OCI-LY7 (cell line): Measurements from ENCODE around the gene GLIPR1. TPM values are rescaled to one million over a fixed set of nuclear protein-coding genes. Genes with fewer than 3 reads are reported as not detected.

Experiments
- BruUV-seq: library from RNA; stranded (reverse); fragments of 400-500 nt; replicated peaks from 2 replicates; lab custom pipeline; 2021; lab: Mats Ljungman, UMichigan
- CTCF ChIA-PET: fragments of 300-600 bp; sonication (Branson Sonifier 250); formaldehyde crosslinking; loops from one replicate; lab custom pipeline; 2022; ENCODE audit warnings: antibody characterized with exemption; ENCODE audit not compliant: unreplicated experiment; lab: Charles Lee
- POLR2A ChIA-PET: fragments of 300-600 bp; sonication (Branson Sonifier 250); formaldehyde crosslinking; loops from one replicate; lab custom pipeline; 2022; ENCODE audit warnings: antibody characterized with exemption; lab: Charles Lee
- DNase-seq: peaks from one replicate; pipeline ENCODE4 v3.0.0-alpha.2; 2015; ENCODE audit warnings: low spot score
- H2AFZ ChIP-seq: fragments of 200-600 bp; sonication (generic), shearing (Covaris generic); 2 replicates; pipeline ENCODE4 v1.6.1; 2014; ENCODE audit warnings: mild to moderate bottlenecking, antibody characterized with exemption, low read length, moderate library complexity
- H3K27ac ChIP-seq: fragments of 200-600 bp; sonication (generic); 2 replicates; pipeline ENCODE4 v1.5.1; 2014; ENCODE audit warnings: mixed run types, low read depth, mild to moderate bottlenecking, moderate library complexity, low read length, inconsistent platforms; ENCODE audit not compliant: poor library complexity, severe bottlenecking
- H3K36me3 ChIP-seq: fragments of 200-600 bp; sonication (generic); 2 replicates; pipeline ENCODE4 v1.6.1; 2014; ENCODE audit warnings: mild to moderate bottlenecking, antibody characterized with exemption, low read length, moderate library complexity, mixed read lengths; ENCODE audit not compliant: insufficient read depth
- H3K4me1 ChIP-seq: fragments of 200-600 bp; sonication (generic); 2 replicates; pipeline ENCODE4 v1.5.1; 2014; ENCODE audit warnings: mild to moderate bottlenecking, low read length; ENCODE audit not compliant: insufficient read depth, poor library complexity, severe bottlenecking
- H3K4me2 ChIP-seq: fragments of 200-600 bp; sonication (generic); 2 replicates; pipeline ENCODE4 v1.6.1; 2014; ENCODE audit warnings: mild to moderate bottlenecking, low read length
- H3K4me3 ChIP-seq: fragments of 200-600 bp; sonication (generic); 2 replicates; pipeline ENCODE4 v1.5.1; 2014; ENCODE audit warnings: mild to moderate bottlenecking, low read depth, low read length; ENCODE audit not compliant: poor library complexity, severe bottlenecking
- H3K79me2 ChIP-seq: fragments of 200-600 bp; sonication (generic); 2 replicates; pipeline ENCODE4 v1.6.1; 2016; ENCODE audit warnings: low read depth, mild to moderate bottlenecking, low read length, moderate library complexity, mixed read lengths; ENCODE audit not compliant: insufficient read depth
- H3K9me2 ChIP-seq: fragments of 200-600 bp; sonication (generic); 2 replicates; pipeline ENCODE4 v1.6.1; 2016; ENCODE audit warnings: mild to moderate bottlenecking, low read length, mixed read lengths; ENCODE audit not compliant: insufficient read depth
- H3K9me3 ChIP-seq: fragments of 200-600 bp; sonication (generic); 2 replicates; pipeline ENCODE4 v1.6.1; 2014; ENCODE audit warnings: mild to moderate bottlenecking, mixed run types, low read length, mixed read lengths
- H4K20me1 ChIP-seq: fragments of 200-600 bp; sonication (generic); 2 replicates; pipeline ENCODE4 v1.6.1; 2014; ENCODE audit warnings: mild to moderate bottlenecking, antibody characterized with exemption, low read length, moderate library complexity, mixed read lengths; ENCODE audit not compliant: insufficient read depth
- CTCF ChIP-seq: fragments of 200-600 bp; sonication (generic); conservative IDR thresholded peaks from 2 replicates; pipeline ENCODE4 v1.5.1; 2014; ENCODE audit warnings: mild to moderate bottlenecking, antibody characterized with exemption, low read length, moderate library complexity, mixed read lengths
- EZH2phosphoT487 ChIP-seq: fragments of 200-600 bp; sonication (generic); IDR thresholded peaks from 2 replicates; pipeline ENCODE4 v1.6.1; 2018; ENCODE audit warnings: low read depth, borderline replicate concordance, mild to moderate bottlenecking, mixed run types, antibody characterized with exemption, low read length, moderate library complexity, mixed read lengths
- intact Hi-C: fragments of 100-400 bp; cut with micrococcal nuclease; formaldehyde crosslinking; loops from one replicate; pipeline ENCODE4 v1.10.0; 2022; ENCODE audit not compliant: unreplicated experiment
- total RNA-seq, 2 experiments: library from RNA; depleted of rRNA in 1 of 2; stranded (reverse); fragments of >200 nt in 1 of 2; shearing (Covaris generic) in 1 of 2; gene quantifications; 2 replicates each; pipeline ENCODE4 v1.2.3, GENCODE V29; 2014 to 2022

GLIPR1 gene
- total RNA-seq, 2 experiments from 2014 or later, result 2.8 to 3.3 TPM

DNA sequence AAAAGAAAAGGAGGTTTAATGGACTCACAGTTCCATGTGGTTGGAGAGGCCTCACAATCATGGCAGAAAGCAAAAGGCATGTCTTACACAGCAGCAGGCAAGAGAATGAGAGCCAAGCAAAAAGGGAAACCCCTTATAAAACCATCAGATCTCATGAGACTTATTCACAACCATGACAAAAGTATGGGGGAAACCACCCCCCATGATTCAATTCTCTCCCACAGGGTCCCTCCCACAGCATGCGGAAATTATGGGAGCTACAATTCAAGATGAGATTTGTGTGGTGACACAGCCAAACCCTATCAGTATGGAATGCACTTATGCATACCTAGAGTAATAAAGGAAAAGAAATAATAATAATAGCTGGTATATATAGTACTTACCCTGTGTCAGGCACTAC, 4.5 kb upstream of the GLIPR1 start:
- DNase-seq, result no peak
- POLR2A ChIA-PET, result interaction anchor here (0.6 to 0.9 kb wide), 2 partner anchors 35 to 1112 kb away, joined by 3 read pairs; no protein-coding TSS in a partner anchor

GRCh38 chr12:75477137-75477536, 3.4 kb upstream of the GLIPR1 start:
- H3K27ac ChIP-seq, result no peak overlapping the region

More for the DNA sequence above, 4.5 kb upstream of the GLIPR1 start:
- no peaks in the 10 kb centered on the region for H3K79me2 ChIP-seq
- peaks cover 62% of the 10 kb centered on the region for H3K4me1 ChIP-seq
- no peak overlapping the region for H3K4me2 ChIP-seq
- no TSS peak for BruUV-seq
- no peak overlapping the region for H3K4me3 ChIP-seq
- H4K20me1 ChIP-seq, result no peaks in the 10 kb centered on the region
- H3K36me3 ChIP-seq, result no peaks in the 10 kb centered on the region
- no peaks in the 10 kb centered on the region for H3K9me2 ChIP-seq
- CTCF ChIA-PET, result no interaction called here
- no peak overlapping the region for H3K27ac ChIP-seq
- intact Hi-C loops, result no loop called here
- no peak overlapping the region for H2AFZ ChIP-seq
- peaks cover 6% of the 10 kb centered on the region; the same call in 1 of the 2 replicates for H3K9me3 ChIP-seq
- TF ChIP-seq EZH2phosphoT487 (no peak), CTCF (no peak)

More at GRCh38 chr12:75477137-75477536, 3.4 kb upstream of the GLIPR1 start:
- no peak overlapping the region for H3K4me2 ChIP-seq
- no TSS peak for BruUV-seq
- no peak overlapping the region for H3K4me3 ChIP-seq
- no peak for DNase-seq
- no peaks in the 10 kb centered on the region for H3K79me2 ChIP-seq
- H3K36me3 ChIP-seq, result no peaks in the 10 kb centered on the region
- no peaks in the 10 kb centered on the region for H3K9me2 ChIP-seq
- CTCF ChIA-PET, result no interaction called here
- H4K20me1 ChIP-seq, result no peaks in the 10 kb centered on the region
- no peaks in the 10 kb centered on the region for H3K9me3 ChIP-seq
- POLR2A ChIA-PET, result interaction anchor here (0.9 kb wide), 1 partner anchor 33 kb away, joined by 3 read pairs; no protein-coding TSS in a partner anchor
- peaks cover 63% of the 10 kb centered on the region for H3K4me1 ChIP-seq
- intact Hi-C loops, result no loop called here
- TF ChIP-seq EZH2phosphoT487 (no peak), CTCF (no peak)
- peak overlapping the region; percentile 22; the same call in 1 of the 2 replicates for H2AFZ ChIP-seq
